Measurements from ENCODE around the gene DCLRE1C.
"Not testable (repeated sequence)": the region's sequence is repeated elsewhere in the genome, so short reads cannot be mapped to it uniquely, and the experiment has no call there.

DCLRE1C gene

DNA sequence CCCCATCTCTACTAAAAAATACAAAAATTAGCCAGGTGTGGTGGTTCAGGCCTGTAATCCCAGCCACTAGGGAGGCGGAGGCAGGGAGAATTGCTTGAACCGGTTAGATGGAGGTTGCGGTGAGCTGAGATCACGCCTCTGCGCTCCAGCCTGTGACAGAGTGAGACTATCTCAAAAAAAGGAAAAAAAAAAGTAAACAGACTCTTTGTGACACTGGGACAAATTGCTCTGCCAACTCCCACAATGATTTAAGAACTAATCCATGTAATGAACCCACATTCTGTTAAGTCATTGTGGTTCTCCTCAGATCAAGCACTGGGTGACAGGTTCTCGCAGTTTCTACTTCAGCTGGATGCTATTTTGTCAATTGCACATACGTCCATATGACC lies 11.0 kb downstream of the DCLRE1C start:
- DNase-seq = not testable (repeated sequence)

DNA sequence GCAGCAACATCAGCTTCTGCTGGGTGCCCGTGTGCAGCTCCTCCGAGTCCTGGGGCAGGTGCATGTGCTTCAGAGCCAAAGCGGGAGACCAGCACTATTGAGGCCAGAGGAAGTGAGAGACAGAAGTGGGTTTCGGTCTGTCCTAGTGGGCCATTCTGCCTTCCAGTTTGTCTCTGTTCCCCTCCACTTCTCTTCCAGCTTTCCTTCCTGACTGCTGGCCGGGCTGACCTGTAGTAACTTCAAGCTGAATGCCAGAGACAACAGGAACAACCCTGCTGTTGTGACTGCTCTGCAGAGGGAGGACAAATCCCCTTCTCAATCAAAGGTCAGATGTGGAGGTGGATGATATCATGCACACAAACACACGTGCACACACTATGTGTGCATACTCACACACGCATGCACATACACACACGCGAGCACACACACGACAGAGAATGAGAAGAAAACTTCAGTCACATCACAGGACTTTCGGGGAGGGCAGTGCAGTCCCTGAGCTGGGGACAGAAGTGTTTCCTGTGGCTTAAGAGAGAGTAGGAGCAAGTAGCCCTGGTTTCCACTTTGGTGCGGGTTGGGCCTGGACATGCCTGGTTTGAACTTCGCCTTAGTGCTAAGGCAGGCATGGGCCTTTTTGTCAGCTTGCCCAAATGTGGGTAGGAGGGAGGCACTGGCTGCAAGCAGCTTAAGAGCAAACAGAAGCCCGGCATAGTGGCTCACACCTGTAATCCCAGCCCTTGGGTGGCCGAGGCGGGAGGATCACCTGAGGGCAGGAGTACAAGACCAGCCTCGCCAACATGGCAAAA lies 11.5 kb downstream of the DCLRE1C start:
- not testable (repeated sequence) for DNase-seq

DNA sequence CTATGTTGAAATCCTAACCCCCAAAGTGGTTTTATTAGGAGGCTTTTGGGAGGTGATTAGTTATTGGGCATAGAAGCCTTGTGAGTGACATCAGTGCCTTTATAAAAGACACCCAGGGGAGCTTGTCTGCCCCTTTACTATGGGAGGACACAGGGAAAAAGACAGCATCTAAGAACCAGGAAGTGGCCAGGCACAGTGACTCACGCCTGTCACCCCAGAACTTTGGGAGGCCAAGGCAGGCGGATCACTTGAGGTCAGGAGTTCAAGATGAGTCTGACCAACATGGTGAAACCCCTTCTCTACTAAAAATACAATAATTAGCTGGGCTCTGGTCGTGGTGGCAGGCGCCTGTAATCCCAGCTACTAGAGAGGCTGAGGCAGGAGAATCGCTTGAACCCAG lies 14.9 kb downstream of the DCLRE1C start:
- peak in 1 of 2 donors; percentile 4 for DNase-seq

DNA sequence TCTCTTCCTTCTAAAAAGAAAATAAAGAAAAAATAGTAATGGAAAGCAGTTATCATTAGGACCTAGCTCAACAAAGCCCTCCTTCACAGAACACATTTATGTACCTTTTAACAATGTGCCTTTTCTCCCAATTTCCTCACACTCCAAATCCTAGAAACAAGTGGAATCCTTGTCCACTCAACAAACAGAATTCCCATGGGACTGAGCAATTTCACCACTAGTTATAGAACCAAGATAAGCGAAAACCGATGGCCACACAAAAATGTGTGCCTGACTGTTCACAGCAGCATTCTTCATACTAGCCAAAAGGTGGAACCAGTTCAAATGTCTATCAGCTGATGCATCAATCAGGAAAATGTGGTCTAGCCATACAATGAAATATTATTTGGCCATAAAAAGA lies 17.3 kb downstream of the DCLRE1C start:
- DNase-seq = no peak

DNA sequence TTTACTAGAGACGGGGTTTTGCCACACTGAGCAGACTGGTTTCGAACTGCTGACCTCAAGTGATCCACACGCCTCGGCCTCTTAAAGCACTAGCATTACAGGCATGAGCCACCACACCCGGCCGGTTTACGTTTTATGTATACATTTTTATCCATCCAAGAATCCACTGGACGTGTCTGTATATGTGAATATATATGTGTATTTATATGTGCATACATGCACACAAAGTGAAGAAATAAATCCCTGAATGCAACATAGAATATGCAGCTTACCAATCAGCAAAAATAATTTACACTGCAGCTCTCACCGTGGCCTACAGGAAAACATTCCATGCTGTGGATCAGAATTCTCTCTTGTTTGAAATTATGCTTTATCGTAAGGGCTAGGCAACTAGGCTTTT lies 23.3 kb downstream of the DCLRE1C start:
- no peak for DNase-seq

DNA sequence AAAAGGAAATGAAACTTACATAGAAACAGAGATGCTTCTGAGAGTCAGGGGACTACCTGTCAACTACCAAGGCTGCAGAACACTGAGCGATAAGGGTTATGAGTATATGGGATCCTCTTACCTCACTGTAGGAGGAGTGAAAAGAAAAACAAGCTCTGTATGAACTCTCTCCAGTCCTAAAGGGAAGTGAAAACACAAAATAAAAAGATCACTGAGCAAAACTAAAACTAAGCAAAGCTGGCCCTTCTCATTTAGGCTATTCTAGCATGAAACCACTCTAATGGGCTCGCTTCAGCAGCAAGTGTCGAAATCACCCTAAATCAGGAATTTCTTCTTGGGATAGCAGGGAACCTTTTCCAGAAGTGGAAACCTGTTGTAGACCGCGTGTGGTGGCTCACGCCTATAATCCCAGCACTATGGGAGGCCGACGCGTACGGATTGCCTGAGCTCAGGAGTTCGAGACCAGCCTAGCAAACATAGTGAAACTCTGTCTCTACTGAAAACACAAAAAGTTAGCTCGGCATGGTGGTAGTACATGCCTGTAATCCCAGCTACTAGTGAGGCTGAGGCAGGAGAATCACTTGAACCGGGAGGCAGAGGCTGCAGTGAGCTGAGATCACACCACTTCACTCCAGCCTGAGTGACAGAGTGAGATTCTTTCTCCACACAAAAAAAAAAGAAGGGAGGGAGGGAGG lies 27.0 kb downstream of the DCLRE1C start:
- DNase-seq = no peak

DNA sequence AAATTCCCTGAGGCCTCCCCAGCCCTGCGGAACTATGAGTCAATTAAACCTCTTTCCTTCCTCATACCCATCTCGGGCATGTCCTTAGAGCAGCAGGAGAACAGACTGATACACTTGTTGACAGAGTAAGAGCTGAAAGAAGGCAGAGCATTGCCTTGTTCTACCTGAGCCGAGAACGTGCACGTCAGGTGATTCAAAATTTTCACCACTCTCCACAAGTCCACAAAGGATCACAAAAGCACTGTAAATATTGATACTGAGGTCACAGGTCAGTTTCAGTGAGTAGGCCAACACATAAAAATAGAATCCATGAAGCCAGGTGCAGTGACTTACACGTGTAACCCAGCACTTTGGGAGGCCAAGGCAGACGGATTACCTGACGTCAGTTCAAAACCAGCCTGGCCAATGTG lies 27.8 kb downstream of the DCLRE1C start:
- no peak for DNase-seq

DNA sequence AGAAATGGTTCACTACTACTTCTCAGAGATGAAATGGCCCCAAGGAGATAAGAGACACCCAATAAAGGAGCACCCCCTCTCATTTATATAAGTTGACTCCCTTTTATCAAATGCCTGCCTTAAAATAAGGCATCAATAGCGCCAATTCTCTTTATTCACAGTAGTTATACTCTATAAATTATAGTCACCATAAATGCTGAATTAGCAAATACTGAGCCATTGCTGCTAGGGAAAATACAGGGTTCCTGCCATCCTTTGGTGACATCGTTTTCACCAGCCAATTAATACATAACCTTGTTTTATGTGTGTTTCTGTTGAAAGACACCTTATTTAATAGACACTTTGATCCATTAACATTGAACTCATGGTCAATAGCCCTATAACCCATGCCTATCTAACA lies 28.6 kb downstream of the DCLRE1C start:
- no peak for DNase-seq

DNA sequence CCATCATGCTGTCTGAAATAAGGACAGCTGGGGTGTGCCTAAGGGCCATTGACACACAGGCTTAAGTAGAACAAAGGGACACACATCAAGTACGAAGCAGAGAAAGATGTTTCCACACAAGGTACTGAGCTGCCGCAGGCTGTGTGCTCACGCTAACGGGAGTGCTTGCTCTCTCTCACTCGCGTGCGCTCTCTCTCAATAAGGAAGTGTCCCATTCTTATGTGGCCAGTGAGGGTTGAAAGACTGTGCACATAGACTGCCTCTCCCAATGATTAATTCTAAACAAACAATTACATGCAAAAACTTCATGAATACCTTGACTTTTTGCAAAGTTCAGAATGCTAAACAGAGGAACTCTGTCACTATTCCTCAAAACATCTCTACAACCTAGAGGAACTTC lies 29.9 kb downstream of the DCLRE1C start:
- no peak for DNase-seq

DNA sequence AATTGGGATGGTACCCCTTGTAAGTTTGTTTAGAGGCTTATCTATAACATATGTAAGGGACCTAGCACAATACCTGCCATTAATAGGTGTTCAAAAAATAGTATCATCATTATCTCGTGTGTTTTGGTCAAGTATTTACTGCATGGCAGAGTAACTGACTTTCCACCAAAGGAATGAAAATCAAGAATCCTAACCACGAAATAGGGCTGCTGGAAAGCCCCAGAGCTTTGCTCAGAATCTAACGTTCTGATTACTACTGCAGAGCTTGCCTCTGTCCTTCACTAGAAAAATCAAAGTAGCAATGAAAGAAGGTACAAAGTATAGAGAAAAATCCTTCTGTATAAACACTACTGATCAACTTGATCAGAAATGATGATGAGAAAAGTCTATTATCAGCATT lies 34.9 kb downstream of the DCLRE1C start:
- no peak for DNase-seq

DNA sequence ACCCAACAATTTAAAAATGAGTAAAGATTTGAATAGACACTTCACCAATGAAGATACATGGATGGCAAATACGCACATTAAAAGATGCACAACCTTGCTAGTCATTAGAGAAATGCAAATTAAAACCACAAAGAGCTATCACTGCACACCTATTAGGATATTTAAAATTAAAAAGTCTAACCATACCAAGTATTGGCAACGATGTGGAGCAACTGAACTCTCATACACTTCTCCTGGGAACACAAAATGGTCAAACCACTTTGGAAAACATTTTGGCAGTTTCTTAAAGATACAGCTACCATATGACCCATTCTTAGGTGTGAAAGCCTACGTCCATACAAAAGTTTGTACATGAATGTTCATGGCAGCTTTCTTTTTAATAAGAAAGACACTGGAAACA lies 36.1 kb downstream of the DCLRE1C start:
- DNase-seq = no peak

DNA sequence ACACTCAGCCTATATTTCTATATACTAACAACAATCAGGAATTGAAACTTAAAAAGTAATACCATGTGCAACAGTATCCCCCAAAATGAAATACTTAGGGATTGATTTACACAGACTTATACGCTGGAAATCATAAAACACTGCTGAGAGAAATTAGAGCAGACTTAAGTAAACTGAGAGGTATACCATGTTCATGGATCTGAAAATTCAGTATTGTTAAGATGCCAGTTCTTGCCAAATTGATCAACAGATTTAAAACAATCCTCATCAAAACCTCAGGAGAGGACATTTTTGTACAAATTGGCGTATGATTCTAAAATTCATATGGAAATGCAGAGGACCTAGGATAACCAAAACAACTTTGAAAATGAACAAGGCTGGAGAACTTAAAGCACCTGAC lies 37.3 kb downstream of the DCLRE1C start:
- no peak for DNase-seq

DNA sequence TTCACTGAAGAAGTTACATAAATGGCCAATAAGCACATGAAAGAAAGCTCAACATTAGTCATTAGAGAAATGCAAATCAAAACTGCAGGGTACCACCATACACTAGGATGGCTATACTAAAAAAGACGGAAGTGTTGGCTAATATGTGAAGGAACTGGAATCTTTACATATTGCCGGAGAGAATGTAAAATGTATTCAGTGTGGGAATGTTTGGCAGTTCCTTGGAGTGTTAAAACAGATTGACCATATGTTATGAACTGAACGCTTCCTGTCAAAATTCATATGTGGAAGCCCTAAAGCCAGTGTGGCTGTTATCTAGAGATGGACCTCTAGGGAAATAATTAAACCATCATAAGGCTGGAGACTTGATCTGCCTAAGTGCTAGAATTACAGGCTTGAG lies 42.1 kb downstream of the DCLRE1C start:
- no peak for DNase-seq

DNA sequence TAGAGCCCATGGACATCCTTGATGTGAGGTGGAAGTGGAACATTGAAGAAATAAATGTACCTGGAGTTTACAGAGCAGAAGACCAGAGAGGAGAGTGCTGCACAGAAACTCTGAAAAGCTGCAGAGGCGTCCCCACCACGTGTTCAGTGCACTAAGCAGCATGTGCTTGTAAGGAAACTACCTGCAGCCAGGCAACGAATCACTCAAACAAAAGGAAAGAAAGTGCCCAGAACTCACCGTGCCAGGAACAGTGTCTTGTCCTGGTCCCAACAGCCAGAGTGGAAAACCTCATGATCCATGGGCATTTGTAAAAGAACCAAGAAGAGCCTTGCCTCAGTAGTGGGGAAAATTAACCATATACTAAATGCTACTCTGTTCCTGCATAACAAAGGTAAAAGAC lies 42.9 kb downstream of the DCLRE1C start:
- DNase-seq = no peak

DNA sequence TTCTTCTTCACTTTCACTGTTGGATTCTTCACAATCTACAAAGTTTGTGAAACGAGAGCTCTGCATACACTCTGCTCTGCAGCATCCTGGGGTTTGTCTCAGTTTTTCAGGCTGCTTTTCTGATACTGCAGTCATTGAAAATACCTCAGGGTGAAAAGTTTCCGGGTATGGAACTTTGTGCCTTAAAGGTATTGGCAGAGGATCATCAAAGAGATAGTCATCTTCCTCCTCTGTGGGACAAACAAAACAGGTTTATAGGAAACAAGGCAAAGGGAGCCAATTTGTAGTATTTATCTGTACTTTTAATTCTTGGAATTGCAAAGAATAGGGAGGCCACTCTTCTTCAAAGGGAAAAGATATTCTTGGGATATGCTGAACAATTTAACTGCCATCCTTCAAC lies 44.8 kb downstream of the DCLRE1C start:
- DNase-seq = no peak

DNA sequence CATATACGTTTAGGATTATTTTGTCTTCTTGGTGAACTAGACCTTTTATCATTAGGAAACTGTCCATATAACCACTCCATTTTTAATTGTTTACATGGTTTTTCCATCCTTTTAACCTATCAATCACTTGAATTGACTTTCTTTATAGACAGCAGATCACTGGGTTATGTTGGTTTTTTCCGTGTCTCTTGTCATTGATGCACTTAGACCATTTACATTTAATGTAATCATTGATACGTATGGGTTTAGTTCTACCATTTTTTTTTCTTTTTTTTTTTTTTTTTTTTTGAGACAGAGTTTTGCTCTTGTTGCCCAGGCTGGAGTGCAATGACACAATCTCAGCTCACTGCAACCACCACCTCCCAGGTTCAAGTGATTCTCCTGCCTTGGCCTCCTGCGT lies 46.3 kb downstream of the DCLRE1C start:
- DNase-seq = not testable (repeated sequence)

DNA sequence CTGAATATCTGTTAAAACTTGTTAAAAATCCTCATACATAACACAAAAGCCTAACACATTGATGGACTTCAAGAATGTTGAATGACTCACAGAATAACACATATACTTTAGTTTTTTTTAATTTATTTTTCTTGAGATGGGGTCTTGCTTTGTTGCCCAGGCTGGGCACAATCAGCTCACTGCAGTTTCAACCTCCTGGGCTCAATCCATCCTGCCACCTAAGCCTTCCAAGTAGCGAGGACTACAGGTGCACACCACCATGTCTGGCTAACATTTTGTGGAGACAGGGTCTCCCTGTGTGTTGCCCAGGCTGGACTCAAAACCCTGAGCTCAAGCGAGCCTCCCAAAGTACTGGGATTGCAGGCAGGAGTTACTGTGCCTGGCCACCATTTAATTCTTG lies 47.1 kb downstream of the DCLRE1C start:
- DNase-seq = no peak

DNA sequence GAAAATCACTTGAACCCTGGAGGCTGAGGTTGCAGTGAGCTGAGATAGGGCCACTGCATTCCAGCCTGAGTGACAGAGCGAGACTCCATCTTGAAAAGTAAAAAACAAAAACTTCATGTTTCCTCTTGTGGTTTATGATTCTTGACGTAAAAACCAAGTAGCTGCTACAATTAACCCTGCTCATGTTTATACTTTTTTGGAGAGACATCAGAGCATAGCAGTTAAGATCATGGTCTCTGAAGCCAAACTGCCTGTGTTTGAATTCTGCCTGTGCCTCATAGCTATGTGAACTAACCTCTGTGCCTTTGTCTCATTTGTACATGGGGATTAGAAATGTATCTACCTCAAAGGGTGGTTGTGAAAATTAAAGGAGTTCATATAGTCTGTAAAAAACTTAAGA lies 48.0 kb downstream of the DCLRE1C start:
- DNase-seq = no peak

DNA sequence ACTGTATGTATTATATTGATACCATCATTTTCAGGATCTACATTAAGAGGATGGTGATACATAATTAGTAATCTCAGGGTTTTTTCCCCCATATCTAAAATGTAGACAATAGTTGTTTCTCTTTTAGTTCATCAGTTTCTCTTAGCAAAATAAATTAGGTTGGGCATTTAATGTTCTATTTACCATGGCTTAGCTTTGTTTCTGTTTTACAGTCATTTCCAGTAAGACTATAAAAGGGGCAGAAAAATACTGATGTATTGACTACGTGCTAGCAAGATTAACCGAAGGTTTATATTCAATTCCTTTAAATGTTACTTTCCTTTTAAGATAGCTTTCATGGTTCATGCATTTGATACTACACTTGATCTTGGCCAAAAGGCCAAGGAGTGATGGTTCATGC lies 49.0 kb downstream of the DCLRE1C start:
- no peak for DNase-seq

DNA sequence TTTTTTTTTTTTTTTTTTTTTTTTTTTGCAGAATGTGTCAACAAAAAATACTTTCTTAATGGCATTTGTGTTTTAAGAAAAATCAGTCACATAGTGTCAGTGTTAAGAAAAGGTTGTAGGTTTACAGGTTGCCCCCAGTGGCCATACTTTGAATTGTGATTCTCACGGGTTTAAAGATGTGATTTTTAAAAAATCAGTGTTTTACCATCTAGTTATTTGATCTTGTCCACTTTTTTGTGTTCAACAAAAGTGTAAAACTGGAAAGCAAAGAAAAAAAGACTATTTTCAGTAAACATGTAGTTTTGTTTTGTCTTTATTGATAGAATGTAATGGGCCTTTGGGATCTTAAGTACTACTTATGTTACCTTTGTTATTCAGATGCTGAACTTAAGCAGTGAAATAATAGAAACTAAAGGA lies 49.6 kb downstream of the DCLRE1C start:
- no peak for DNase-seq

DNA sequence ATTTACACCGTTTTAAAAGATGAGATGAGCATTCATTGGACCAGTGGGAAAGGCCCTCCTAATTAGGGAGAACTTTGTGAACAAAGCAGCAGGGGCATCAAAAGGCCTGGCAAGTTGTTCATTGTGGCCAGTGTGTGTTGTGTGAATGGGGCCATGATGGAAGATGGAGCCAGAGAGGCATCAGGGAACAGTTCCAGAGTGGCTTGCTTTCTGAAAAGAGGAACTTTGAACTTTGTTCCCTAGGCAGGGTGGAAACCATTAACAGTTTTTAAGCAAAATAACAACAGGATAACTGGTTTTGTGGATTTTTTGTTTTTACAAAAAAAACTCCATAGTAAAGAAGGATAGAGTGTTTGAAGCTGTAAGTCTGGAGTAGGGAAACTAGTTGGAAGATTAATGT lies 62.7 kb downstream of the DCLRE1C start:
- DNase-seq = no peak

DNA sequence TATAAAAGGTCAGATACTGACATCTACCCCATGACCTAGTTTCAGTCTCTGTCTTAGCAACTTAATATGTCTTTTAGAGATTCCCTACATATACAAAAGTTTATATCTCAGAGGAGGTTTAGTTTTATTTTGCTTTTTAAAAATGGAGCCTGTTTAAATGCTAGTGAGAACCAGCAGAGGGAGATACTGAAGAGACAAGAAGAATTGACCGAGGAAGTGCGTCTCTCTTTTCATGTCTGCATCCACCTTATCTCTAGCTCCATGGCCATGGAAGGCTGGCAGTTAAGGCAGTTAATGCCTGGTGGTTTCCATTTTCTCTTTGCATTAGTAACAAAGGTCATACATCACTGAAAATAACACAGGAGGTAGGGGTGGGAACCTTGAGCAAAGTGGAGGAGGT lies 64.6 kb downstream of the DCLRE1C start:
- DNase-seq = no peak

DNA sequence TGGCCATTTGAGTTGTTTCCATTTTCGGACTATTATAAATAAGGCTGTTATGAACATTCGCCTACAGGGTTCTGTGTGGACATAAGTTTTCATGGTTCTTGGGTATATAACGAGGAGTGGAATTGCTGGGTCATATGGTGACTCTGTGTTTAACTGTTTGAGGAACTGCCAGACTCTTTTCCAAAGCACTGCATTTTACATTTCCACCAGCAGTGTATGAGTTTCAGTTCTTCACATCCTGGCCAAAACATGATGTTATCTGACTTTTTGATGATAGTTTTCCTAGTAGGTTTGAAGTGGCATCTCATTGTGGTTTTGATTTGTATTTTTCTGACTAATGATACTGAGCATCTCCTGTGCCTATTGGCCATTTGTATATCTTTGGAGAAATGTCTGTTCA lies 69.8 kb downstream of the DCLRE1C start:
- no peak for DNase-seq

DNA sequence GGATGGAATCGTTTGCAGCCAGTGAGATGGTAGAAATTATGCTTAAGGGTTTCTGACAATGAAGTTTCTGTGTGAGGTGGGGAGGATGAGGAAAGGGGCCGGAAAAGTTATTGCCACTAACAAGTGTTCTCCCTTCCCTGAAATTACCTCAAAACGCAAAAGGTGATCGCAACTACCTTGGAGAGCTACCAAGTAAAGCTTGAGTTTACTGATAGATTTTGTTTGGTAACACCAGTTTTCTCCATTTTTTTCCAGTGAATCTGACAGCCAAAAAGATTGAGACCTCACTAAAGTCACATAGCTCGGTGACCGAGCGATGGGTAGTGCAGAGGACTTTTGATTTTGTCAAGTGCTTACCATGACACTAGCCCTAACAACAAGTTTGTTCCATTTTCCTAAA lies 73.7 kb downstream of the DCLRE1C start:
- no peak for DNase-seq

DNA sequence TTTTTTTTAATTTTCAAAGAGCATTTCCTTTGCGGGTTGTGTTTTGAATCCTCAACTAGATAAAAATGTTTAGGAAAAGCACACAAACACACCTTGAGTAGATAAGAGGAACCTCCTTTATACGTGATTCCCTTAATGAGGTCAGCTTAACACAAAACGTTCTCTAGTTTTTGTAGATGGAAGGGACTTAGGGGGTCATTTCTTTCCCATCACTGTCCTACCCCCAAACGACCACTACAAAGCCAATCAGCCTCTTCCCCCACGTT lies 74.0 kb downstream of the DCLRE1C start:
- no peak for DNase-seq
